Coronary artery (tissue), 2 donors: Measurements from ENCODE around the gene NAA60.
"Not testable (repeated sequence)": the region's sequence is repeated elsewhere in the genome, so short reads cannot be mapped to it uniquely, and the experiment has no call there.

Experiments used
- DNase-seq: peaks from one replicate; pipeline ENCODE4 v3.0.0-alpha.2; 2017; ENCODE audit warnings: low spot score
- H3K27ac ChIP-seq, 2 donors: fragments of 200-600 bp; sonication (generic); one replicate each; pipeline ENCODE4 v1.5.1; 2016 to 2019
- H3K4me3 ChIP-seq: fragments of 200-600 bp; sonication (generic); 2 replicates; pipeline ENCODE4 v1.5.1; 2016; ENCODE audit warnings: mild to moderate bottlenecking, moderate library complexity
- TF ChIP-seq, protein P1 (sequence below): fragments of 200-600 bp; sonication (generic); IDR thresholded peaks from one replicate; pipeline ENCODE4 v1.5.1; 2019; ENCODE audit warnings: antibody characterized with exemption

NAA60 gene

DNA sequence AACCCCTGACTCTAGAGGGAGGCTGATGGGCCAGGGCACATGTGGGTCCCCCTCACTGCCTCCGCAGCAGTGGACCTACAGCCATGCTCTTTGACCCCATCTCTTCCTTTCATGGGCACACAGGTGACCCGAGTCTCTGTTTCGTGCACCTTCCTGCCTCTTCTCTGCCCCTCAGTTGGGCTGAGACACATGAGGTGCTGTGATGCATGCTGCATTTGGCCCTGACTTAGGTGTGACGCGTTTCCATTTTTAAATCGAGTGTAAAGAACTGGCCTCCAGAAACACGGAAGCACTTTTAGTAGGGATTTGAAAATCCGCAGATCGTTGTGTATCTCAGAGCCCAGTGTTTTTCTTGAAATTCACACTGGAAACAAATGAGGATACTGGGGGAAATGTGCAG, 27.2 kb downstream of the NAA60 start:
- Histone ChIP-seq H3K27ac (no peak overlapping the region), H3K4me3 (no peak overlapping the region)
- TF ChIP-seq, protein P1, sequence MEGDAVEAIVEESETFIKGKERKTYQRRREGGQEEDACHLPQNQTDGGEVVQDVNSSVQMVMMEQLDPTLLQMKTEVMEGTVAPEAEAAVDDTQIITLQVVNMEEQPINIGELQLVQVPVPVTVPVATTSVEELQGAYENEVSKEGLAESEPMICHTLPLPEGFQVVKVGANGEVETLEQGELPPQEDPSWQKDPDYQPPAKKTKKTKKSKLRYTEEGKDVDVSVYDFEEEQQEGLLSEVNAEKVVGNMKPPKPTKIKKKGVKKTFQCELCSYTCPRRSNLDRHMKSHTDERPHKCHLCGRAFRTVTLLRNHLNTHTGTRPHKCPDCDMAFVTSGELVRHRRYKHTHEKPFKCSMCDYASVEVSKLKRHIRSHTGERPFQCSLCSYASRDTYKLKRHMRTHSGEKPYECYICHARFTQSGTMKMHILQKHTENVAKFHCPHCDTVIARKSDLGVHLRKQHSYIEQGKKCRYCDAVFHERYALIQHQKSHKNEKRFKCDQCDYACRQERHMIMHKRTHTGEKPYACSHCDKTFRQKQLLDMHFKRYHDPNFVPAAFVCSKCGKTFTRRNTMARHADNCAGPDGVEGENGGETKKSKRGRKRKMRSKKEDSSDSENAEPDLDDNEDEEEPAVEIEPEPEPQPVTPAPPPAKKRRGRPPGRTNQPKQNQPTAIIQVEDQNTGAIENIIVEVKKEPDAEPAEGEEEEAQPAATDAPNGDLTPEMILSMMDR: no peak
- DNase-seq: no peak

DNA sequence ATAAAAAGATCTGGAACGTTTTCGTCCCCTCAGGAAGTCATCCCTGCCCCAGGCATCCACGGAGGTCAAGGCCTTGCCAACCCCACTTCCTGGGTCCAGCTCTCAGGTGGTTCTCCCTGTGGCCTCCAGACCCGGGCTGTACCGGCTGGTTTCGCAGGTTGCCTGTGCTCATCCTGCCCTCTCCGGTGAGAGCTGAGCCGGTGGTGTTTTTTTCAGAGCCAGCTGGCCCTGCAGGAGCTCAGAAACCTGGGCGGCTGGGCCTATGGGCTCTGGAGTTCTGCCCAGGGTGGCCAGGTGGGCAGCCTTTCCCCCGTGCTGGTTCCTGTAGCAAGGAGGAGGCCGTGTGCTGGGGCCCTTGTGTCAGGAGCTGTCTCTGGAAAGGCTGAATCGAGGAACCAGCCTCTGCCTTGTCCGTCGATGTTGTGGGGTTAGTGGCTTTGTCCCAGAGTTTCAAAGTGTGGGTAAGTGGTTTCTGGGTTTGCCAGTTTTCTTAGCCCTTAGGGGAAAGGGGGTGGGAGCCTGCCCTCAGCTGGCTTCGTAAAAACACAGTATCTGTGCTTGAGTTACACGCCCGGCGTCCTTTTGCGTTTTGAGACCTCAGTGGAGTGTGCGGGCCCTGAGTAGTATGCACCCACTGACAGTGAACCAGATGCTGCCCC, 28.2 kb downstream of the NAA60 start:
- Histone ChIP-seq H3K27ac (no peak overlapping the region), H3K4me3 (no peak overlapping the region)
- TF ChIP-seq, protein P1: no peak
- DNase-seq: no peak

DNA sequence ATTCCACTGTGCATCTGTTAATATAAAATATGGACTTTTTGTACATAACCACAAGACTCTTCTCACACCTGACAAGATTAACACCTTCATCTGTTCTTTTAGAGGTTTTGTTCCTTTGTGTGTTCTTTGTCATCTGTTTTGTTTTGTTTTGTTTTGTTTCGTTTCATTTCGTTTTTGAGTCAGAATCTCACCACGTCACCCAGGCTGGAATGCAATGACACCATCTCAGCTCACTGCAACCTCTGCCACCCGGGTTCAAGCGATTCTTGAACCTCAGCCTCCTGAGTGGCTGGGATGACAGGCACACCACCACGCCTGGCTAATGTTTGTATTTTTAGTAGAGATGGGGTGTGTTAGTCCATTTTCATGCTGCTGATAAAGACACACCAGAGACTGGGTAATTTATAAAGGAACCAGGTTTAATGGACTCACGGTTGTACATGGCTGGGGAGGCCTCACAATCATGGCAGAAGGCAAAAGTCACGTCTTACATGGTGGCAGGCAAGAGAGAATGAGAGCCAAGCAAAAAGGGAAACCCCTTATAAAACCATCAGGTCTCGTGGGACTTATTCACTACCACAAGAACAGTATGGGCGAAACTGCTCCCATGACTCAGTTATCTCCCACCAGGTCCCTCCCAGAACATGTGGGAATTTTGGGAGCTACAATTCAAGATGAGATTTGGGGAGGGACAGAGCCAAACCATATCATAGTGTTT, 29.6 kb downstream of the NAA60 start:
- TF ChIP-seq, protein P1: no peak
- no peak for DNase-seq
- Histone ChIP-seq H3K4me3 (no peak overlapping the region), H3K27ac (no peak overlapping the region)

DNA sequence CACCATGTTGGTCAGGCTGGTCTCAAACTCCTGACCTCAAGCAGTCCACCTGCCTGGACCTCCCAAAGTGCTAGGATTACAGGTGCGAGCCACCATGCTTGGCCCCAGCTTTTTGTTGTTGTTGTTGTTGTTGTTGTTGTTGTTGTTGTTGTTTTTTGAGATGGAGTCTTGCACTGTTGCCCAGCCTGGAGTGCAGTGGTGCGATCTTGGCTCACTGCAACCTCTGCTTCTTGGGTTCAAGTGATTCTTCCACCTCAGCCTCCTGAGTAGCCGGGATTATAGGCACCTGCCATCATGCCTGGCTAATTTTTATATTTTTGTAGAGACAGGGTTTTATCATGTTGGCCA, 30.1 kb downstream of the NAA60 start:
- not testable (repeated sequence) for DNase-seq, H3K4me3 ChIP-seq, H3K27ac ChIP-seq

DNA sequence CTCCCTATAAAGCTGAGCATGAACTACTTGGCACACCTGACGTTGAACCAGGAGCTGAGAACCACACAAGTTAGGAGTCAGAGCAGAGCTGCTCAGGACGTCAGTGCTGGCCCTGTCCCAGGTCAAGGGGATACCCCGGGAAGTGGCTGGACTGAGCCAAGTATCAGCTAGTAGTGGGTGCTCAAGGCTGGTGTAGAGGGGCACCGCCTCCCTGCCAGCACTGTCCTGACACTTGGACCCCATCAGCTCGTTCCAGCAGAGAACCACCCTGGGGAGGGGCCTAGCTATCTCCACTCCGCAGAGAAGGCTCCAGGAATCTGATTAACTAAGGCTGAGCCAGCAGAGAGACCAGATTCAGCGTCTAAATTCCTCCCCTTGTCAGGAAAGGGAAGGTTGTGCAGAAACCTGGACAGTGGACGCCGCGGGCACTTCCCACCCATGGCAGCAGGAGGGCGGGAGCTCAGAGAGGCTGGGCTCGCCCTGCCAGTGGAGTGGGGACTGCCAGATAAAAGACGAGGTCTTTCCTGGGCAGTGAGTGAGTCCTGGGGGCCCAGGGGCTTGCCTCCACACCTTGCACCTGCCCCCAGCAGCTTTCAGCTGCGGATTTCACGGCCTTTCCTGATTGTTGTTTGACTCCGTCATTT, 30.8 kb downstream of the NAA60 start:
- TF ChIP-seq, protein P1: no peak
- no peak for DNase-seq
- no peak overlapping the region for H3K27ac ChIP-seq
- H3K4me3 ChIP-seq: no peak overlapping the region

DNA sequence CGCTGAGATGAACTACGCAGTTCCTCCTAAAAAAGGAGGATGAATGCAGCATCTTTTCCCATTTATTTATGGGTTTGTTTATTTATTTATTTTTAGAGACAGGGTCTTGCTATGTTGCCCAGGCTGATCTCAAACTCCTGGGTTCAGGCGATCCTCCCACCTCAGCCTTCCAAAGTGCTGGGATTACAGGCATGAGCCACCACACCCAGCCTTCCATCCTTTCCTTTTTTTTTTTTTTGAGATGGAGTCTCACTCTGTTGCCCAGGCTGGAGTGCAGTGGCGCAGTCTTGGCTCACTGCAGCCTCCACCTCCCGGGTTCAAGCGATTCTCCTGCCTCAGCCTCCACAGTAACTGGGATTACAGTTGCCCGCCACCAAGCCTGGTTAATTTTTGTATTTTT, 31.4 kb downstream of the NAA60 start:
- H3K27ac ChIP-seq, DNase-seq, H3K4me3 ChIP-seq: not testable (repeated sequence)

DNA sequence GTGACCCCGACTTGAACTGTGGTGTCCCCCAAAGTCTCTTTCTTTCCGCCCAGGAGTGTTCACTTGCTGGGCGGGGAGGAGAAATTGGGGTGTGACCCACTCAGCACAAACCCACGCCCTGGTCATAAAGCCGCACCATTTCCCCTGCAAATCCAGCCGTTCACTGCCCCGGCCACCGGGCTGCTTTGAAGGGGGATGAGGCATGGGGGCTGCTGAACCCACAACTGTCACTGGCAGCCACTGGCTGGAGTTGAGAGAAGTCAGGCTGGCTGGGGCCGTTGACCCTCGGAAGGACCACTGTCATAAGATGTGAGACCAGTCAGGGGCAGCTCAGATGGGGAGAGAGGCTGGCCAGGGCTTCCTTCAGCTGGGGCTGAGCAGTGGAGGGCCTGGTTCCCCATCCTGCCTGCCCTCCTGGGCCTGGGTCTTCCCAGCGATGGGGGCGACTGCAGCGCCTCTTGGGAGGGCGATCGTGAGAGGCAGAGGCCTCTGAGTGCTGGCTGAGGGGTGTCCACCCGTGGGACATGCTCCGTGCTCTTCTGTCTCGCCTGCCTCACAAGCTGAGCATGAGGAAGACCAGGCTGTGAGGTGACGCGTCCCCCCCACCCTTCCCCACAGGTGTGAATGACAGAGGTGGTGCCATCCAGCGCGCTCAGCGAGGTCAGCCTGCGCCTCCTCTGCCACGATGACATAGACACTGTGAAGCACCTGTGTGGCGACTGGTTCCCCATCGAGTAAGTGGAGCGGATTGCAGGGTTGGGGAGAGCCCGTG, 32.3 kb downstream of the NAA60 start:
- TF ChIP-seq, protein P1: no peak
- no peak overlapping the region for H3K4me3 ChIP-seq
- no peak overlapping the region for H3K27ac ChIP-seq
- no peak for DNase-seq
